Gastroesophageal sphincter (tissue), 4 donors: Measurements from ENCODE around the gene EPHA1. TPM values are rescaled to one million over a fixed set of nuclear protein-coding genes. Genes with fewer than 3 reads are reported as not detected.
A peak's percentile ranks its signal among the peaks of the same experiment; 100 is the strongest.

Experiments used
- ATAC-seq: fragments of 150-250 bp; one replicate; pipeline ENCODE4 v1.9.1; 2016; ENCODE audit warnings: mild to moderate bottlenecking, moderate library complexity
- H3K27ac ChIP-seq, 4 donors: fragments of 200-600 bp; sonication (generic) in 3 of 4; 1 replicate in 3 of 4; 2 replicates in 1 of 4; pipeline ENCODE4 v1.5.1; 2016 to 2019
- H3K27me3 ChIP-seq: fragments of 200-600 bp; sonication (generic); one replicate; pipeline ENCODE4 v1.5.1; 2019
- H3K36me3 ChIP-seq, 2 donors: fragments of 200-600 bp; sonication (generic); one replicate each; pipeline ENCODE4 v1.5.1; 2019; ENCODE audit warnings: control low read depth in 1 of 2
- H3K4me1 ChIP-seq, 3 donors: fragments of 200-600 bp; sonication (generic); 1 replicate in 2 of 3; 2 replicates in 1 of 3; pipeline ENCODE4 v1.5.1; 2016 to 2019; ENCODE audit warnings: control low read depth in 2 of 3
- H3K4me3 ChIP-seq, 2 donors: fragments of 200-600 bp; sonication (generic); one replicate each; pipeline ENCODE4 v1.5.1; 2019; ENCODE audit warnings: mild to moderate bottlenecking in 1 of 2, moderate library complexity in 1 of 2
- H3K9me3 ChIP-seq, 3 donors: fragments of 200-600 bp; sonication (generic); one replicate each; pipeline ENCODE4 v1.5.1; 2017 to 2019; ENCODE audit warnings: control low read depth in 2 of 3
- CTCF ChIP-seq, 4 experiments: fragments of 200-600 bp in 2 of 4; fragments of 450-650 bp in 2 of 4; sonication (generic) in 1 of 4; IDR thresholded peaks; one replicate each; pipeline ENCODE4 v1.5.1; 2017 to 2019; ENCODE audit warnings: antibody characterized with exemption in 4 of 4, mild to moderate bottlenecking in 2 of 4, moderate library complexity in 2 of 4
- EP300 ChIP-seq: sonication (generic); formaldehyde crosslinking; IDR thresholded peaks from one replicate; pipeline ENCODE4 v1.6.1; 2017; ENCODE audit warnings: antibody characterized with exemption, mild to moderate bottlenecking
- POLR2A ChIP-seq, 2 donors: fragments of 450-650 bp; IDR thresholded peaks; one replicate each; pipeline ENCODE4 v1.6.1; 2017; ENCODE audit warnings: antibody characterized with exemption in 2 of 2, mild to moderate bottlenecking in 2 of 2, moderate library complexity in 1 of 2
- POLR2AphosphoS5 ChIP-seq: sonication (generic); formaldehyde crosslinking; IDR thresholded peaks from one replicate; pipeline ENCODE4 v1.6.1; 2017; ENCODE audit warnings: antibody characterized with exemption
- WGBS, 2 donors: methylation state at CpG; one replicate each; pipeline ENCODE4 v1.1.5; 2018; ENCODE audit warnings: low coverage in 1 of 2; 5-methylcytosine and 5-hydroxymethylcytosine counted together
- total RNA-seq, 4 donors: library from RNA; depleted of rRNA; stranded (reverse); fragments of >200 nt; gene quantifications; one replicate each; pipeline ENCODE4 v1.1.0, GENCODE V29; 2016

Gene EPHA1
- total RNA-seq, 4 donors from 2014 or later, result 0.78 to 2.5 TPM; not detected in 2

- WGBS, 2 donors, result 22 to 29% methylated on average over 16 to 18 of the region's 19 CpGs
- no peak for ATAC-seq
- H3K9me3 ChIP-seq, result no peaks in the 10 kb centered on the region
- peak overlapping the region in 1 of 2 donors; percentile 27 for H3K4me3 ChIP-seq
- H3K4me1 ChIP-seq, result peaks cover 3 to 92% (median 70%) of the 10 kb centered on the region in 3 donors
- no peaks in the 10 kb centered on the region for H3K27me3 ChIP-seq
- TF ChIP-seq POLR2AphosphoS5 (peak; percentile 37), EP300 (no peak)
- H3K36me3 ChIP-seq, result peaks cover 0 to 44% of the 10 kb centered on the region in 2 donors
- H3K27ac ChIP-seq, result peak overlapping the region; percentile 12 to 100 (median 99)
Observed at GRCh38 chr7:143385891-143386781, 22.5 kb downstream of the EPHA1 start.

DNA sequence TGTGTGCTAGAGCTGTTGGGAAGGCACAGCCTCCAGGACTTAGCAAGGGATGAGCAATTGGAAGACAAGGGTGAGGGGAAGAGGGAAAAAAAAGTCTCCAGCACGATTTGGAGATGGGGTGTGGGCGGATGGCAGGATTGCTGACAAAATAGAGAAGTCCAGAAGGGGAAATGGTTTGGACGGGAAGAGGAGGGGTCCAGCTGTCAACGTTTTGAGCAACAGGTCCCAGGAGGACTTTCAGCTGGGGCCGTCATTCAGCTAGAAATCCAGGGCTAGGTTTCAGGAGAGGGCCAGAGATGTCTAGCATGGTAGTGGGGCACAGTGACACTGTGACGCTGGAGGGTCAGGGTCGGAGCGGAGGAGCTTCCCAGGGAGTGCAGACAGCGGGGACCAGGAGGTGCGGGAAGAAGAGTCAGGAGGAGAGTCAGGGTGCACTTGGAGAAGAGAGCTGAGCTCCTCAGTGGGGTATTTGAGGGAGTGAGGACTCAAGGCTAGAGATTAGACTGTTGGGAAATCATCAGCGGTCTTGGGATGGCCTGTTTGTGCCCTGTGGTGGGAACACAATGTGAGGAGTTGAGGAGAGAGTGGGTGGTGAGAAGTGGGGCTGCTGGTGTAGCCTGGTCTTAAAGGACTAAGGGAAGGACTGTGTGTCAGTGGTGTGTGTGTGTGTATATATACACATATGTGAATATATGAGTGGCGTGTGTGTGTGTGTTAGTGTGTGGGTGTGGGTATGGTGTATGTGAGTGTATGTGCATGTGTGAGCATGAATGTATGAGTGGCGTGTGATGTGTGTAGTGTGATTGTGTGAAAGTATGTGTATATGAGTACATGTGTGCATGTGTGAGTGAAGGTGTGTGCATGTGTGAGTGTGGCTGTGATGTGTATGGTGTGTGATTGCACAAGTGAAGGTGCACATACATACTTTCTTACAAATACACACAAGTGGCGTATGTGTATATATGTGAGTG, 23.7 kb downstream of the EPHA1 start:
- WGBS, 2 donors, result 26 to 44% methylated on average over 13 to 14 of the region's 14 CpGs
- Histone ChIP-seq H3K27me3 (no peaks in the 10 kb centered on the region), H3K36me3 (peaks cover 0 to 32% of the 10 kb centered on the region in 2 donors), H3K4me1 (peaks cover 0 to 83% (median 58%) of the 10 kb centered on the region in 3 donors), H3K9me3 (no peaks in the 10 kb centered on the region), H3K4me3 (peak overlapping the region in 1 of 2 donors; percentile 99), H3K27ac (peak overlapping the region; percentile 96 to 100 (median 99))
- no peak for ATAC-seq
- TF ChIP-seq EP300 (no peak), POLR2AphosphoS5 (no peak), POLR2A (IDR thresholded peaks at IDR 0.05) (no peak), CTCF (IDR thresholded peaks at IDR 0.05) (no peak)

DNA sequence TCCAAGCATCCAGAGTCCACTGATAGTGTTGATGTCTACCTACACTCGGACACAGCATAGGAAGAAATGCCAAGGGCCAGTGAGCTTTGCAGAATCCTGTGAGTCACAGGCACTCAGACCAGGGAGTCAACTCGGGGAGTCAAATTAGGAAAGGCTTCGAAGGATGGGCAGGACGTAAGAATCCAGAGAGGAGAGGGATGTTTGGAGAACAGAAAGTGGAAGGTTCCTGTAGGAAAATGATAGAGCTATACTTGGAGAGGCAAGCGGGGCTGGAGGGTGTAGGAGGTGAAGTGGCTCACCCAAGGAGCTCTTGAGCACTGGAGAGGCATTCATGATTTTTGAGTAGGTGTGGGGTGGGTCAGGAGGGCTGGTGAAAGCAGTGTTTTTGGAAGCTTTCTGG, 24.5 kb downstream of the EPHA1 start:
- H3K36me3 ChIP-seq, result peaks cover 0 to 24% of the 10 kb centered on the region in 2 donors
- peaks cover 0 to 83% (median 58%) of the 10 kb centered on the region in 3 donors for H3K4me1 ChIP-seq
- WGBS, 2 donors, result 10 to 16% methylated on average over 2 to 5 of the region's 5 CpGs
- H3K9me3 ChIP-seq, result no peaks in the 10 kb centered on the region
- no peak for ATAC-seq
- H3K27ac ChIP-seq, result peak overlapping the region; percentile 96 to 100 (median 99)
- peak overlapping the region in 1 of 2 donors; percentile 99 for H3K4me3 ChIP-seq
- H3K27me3 ChIP-seq, result no peaks in the 10 kb centered on the region
- TF ChIP-seq POLR2A (IDR thresholded peaks at IDR 0.05) (no peak), POLR2AphosphoS5 (peak; percentile 64)

- ATAC-seq, result no peak
- Histone ChIP-seq H3K27me3 (no peaks in the 10 kb centered on the region), H3K4me3 (peak overlapping the region in 1 of 2 donors; percentile 99), H3K9me3 (no peaks in the 10 kb centered on the region), H3K4me1 (peaks cover 0 to 83% (median 58%) of the 10 kb centered on the region in 3 donors), H3K36me3 (peaks cover 0 to 19% of the 10 kb centered on the region in 2 donors), H3K27ac (peak overlapping the region; percentile 96 to 100 (median 99))
- WGBS, 2 donors, result 20% methylated on average over 1 of the region's 1 CpG; no CpG with 5 or more reads in 1 of the 2 donors
- TF ChIP-seq CTCF (IDR thresholded peaks at IDR 0.05), result no peak
- no peak for TF ChIP-seq POLR2AphosphoS5
- TF ChIP-seq EP300, result no peak
Observed at GRCh38 chr7:143383642-143383957, 25.1 kb downstream of the EPHA1 start.

GRCh38 chr7:143382791-143383641, 25.6 kb downstream of the EPHA1 start:
- Histone ChIP-seq H3K4me3 (peak overlapping the region; percentile 71 to 99), H3K4me1 (peaks cover 0 to 83% (median 55%) of the 10 kb centered on the region in 3 donors), H3K36me3 (peaks cover 0 to 13% of the 10 kb centered on the region in 2 donors), H3K27ac (peak overlapping the region; percentile 96 to 100 (median 99)), H3K9me3 (no peaks in the 10 kb centered on the region), H3K27me3 (no peaks in the 10 kb centered on the region)
- 35% methylated on average over 3 of the region's 15 CpGs; no CpG with 5 or more reads in 1 of the 2 donors for WGBS, 2 donors
- no peak for ATAC-seq
- TF ChIP-seq POLR2A (IDR thresholded peaks at IDR 0.05), result no peak
- TF ChIP-seq POLR2AphosphoS5, result no peak
- TF ChIP-seq EP300, result no peak
- TF ChIP-seq CTCF (IDR thresholded peaks at IDR 0.05), result no peak
